ENCODE results near the gene CORO6. TPM values are rescaled to one million over a fixed set of nuclear protein-coding genes. Genes with fewer than 3 reads are reported as not detected.

Gene CORO6
- total and polyA plus RNA-seq, 2 of the 4 experiments (the other 2 are of a cell fraction) = 3.4 to 7.6 TPM

DNA sequence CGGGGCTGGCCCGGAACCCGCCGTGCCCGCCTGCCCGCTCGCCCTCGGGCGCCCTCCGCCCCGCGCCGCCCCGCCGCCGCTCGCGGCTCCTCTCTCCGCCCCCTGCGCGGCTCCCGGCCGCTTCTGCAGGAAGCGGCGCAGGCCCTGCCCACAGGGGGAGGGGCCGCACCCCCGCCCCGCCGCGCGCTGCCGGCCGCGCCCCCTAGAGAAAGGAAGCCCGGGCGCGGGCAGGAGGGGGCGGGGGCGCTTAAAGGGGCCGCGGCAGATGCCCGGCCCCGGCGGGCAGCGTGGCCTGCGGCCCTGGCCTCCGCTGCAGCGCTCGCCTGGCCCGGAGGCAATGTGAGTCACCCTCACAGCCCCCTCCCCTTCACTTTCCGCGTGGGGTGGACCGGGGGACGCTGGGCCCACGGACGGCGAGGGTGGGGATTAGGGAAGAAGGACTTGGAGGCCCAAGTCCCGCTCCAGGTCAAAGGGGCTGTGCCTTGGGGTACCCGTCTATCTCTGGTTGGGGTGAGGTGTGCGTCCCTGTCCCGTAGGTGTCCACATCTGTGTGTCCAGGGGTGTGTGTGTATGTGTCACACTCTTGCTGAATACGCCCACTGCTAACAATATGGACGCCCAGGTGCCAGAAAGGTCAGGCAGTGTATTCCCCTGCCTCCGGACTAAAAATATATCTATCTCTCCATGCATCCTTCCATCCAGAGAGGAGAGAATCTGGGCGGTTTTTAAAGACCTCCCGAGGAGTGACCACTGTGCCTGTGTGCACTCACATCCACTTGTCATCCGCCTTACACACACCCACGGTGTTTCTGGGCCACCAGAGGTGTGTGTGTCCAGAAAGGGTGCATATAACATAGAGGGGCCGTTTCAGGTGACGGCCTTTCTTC is 32.9 kb downstream of the CORO6 start, which contains the start of gene GIT1 (continued):
- TF ChIP-seq, protein P1, sequence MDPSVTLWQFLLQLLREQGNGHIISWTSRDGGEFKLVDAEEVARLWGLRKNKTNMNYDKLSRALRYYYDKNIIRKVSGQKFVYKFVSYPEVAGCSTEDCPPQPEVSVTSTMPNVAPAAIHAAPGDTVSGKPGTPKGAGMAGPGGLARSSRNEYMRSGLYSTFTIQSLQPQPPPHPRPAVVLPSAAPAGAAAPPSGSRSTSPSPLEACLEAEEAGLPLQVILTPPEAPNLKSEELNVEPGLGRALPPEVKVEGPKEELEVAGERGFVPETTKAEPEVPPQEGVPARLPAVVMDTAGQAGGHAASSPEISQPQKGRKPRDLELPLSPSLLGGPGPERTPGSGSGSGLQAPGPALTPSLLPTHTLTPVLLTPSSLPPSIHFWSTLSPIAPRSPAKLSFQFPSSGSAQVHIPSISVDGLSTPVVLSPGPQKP (IDR thresholded peaks at IDR 0.05; ENCODE audit: borderline replicate concordance, low read depth, low read length) = no peak
- TF ChIP-seq, protein P2, sequence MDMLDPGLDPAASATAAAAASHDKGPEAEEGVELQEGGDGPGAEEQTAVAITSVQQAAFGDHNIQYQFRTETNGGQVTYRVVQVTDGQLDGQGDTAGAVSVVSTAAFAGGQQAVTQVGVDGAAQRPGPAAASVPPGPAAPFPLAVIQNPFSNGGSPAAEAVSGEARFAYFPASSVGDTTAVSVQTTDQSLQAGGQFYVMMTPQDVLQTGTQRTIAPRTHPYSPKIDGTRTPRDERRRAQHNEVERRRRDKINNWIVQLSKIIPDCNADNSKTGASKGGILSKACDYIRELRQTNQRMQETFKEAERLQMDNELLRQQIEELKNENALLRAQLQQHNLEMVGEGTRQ (IDR thresholded peaks at IDR 0.05; ENCODE audit: low read depth, low read length) = no peak
- TF ChIP-seq RCOR1 (IDR thresholded peaks at IDR 0.05; ENCODE audit: insufficient replicate concordance, low read length) (no peak), MAZ (IDR thresholded peaks at IDR 0.05; ENCODE audit: borderline replicate concordance, low read depth, low read length) (peak; percentile 96), POLR2A (IDR thresholded peaks at IDR 0.05; ENCODE audit: low read depth, low read length) (no peak), SMC3 (IDR thresholded peaks at IDR 0.05; ENCODE audit: low read depth, low read length) (no peak)
